SU-DHL-6 (cell line): ENCODE results near the gene KISS1R.

Experiments used
- CTCF ChIP-seq: fragments of 200-600 bp; sonication (generic); IDR thresholded peaks from one replicate; pipeline ENCODE4 v1.5.1; 2017; ENCODE audit warnings: antibody characterized with exemption, mild to moderate bottlenecking, low read length, moderate library complexity; ENCODE audit not compliant: insufficient read depth, poor library complexity, severe bottlenecking
- EZH2phosphoT487 ChIP-seq: fragments of 200-600 bp; sonication (generic), shearing (Covaris generic); conservative IDR thresholded peaks from 2 replicates; pipeline ENCODE4 v1.6.1; 2018; ENCODE audit warnings: mild to moderate bottlenecking, antibody characterized with exemption, low read length, moderate library complexity, mixed read lengths

GRCh38 chr19:950352-951066 lies 33.4 kb downstream of the KISS1R start:
- TF ChIP-seq CTCF: no peak
- no peak for TF ChIP-seq EZH2phosphoT487
